ENCODE measurements around the gene PAX1. TPM values are rescaled to one million over a fixed set of nuclear protein-coding genes. Genes with fewer than 3 reads are reported as not detected.

PAX1 gene
- total RNA-seq, 2 donors from 2014 or later: not detected

DNA sequence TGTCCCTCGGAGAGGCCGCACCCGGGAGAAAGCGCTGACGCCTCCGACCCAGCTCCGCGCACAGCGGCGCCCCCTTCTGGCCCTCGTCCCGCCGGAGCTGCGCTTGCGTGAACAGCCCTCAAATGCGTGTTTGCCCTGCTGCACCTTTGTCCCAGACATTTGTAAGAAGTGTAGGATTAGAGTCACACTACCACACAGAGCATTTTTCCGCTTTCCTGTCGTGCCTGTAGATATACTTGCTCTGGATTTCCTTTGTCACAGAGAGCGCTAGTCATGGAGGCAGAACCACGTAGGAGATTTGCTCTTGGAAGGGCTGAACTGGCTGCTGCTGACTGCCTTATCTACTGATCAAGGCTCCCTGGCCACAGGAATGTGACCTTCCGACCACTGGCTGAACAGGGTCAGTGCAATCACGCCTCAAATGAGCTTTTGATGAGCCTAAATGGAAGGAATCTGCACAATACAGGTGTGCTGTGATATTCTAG, 62.3 kb downstream of the PAX1 start:
- Histone ChIP-seq H3K9ac (ENCODE audit: extremely low read depth, low read length, poor library complexity, severe bottlenecking) (peak overlapping the region; percentile 58), H3K4me3 (ENCODE audit: low read length) (peak overlapping the region; percentile 71), H3K9me3 (ENCODE audit: control insufficient read depth, low read length) (no peaks in the 10 kb centered on the region), H3K27ac (ENCODE audit: low read depth, low read length) (no peak overlapping the region), H3K36me3 (ENCODE audit: control insufficient read depth, insufficient read depth, low read length) (no peaks in the 10 kb centered on the region), H3K27me3 (ENCODE audit: control insufficient read depth, insufficient read depth, low read length, poor library complexity, severe bottlenecking) (peaks cover 23% of the 10 kb centered on the region), H3K4me1 (ENCODE audit: control insufficient read depth, insufficient read depth, low read length) (no peaks in the 10 kb centered on the region)
- peak overlapping the region; percentile 58 for H3K4me3 Mint-ChIP-seq
- peak; percentile 94 for DNase-seq
- H3K36me3 Mint-ChIP-seq (ENCODE audit: low read depth): no peaks in the 10 kb centered on the region
- peaks cover 4% of the 10 kb centered on the region for H3K4me1 Mint-ChIP-seq
- peaks cover 48% of the 10 kb centered on the region for H3K27me3 Mint-ChIP-seq (ENCODE audit: insufficient read depth)
- TF ChIP-seq, protein P1, sequence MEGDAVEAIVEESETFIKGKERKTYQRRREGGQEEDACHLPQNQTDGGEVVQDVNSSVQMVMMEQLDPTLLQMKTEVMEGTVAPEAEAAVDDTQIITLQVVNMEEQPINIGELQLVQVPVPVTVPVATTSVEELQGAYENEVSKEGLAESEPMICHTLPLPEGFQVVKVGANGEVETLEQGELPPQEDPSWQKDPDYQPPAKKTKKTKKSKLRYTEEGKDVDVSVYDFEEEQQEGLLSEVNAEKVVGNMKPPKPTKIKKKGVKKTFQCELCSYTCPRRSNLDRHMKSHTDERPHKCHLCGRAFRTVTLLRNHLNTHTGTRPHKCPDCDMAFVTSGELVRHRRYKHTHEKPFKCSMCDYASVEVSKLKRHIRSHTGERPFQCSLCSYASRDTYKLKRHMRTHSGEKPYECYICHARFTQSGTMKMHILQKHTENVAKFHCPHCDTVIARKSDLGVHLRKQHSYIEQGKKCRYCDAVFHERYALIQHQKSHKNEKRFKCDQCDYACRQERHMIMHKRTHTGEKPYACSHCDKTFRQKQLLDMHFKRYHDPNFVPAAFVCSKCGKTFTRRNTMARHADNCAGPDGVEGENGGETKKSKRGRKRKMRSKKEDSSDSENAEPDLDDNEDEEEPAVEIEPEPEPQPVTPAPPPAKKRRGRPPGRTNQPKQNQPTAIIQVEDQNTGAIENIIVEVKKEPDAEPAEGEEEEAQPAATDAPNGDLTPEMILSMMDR (conservative IDR thresholded peaks at IDR 0.05): peak; percentile 98
- H3K9me3 Mint-ChIP-seq: no peaks in the 10 kb centered on the region
- peak overlapping the region; percentile 95 for H3K27ac Mint-ChIP-seq
- WGBS, 2 experiments (ENCODE audit: insufficient coverage in 1 of 2, insufficient read length in 1 of 2): 4 to 5% methylated on average over 15 to 22 of the region's 22 CpGs

Other genes starting within 250 kb of the PAX1 start
- gene NKX2-2, start 191.6 kb upstream of the PAX1 start, total RNA-seq: 1 to 10 TPM in 1 of 2 donors, under 1 TPM in 1; 0.31 to 1.5 TPM